SW 1271 (cell line): Measurements from ENCODE around the gene AMZ1.

ENCODE experiments used
- DNase-seq, 2 experiments: peaks; one replicate each; lab custom pipeline; 2025; lab: John Stamatoyannopoulos, UW

Gene AMZ1

GRCh38 chr7:2687881-2688318 lies at the start of gene AMZ1:
TSS of gene AMZ1 (plus strand) at chr7:2688202. CDS start at chr7:2700452, 12,250 bp downstream.
- no peak for DNase-seq

GRCh38 chr7:2638224-2638991 lies 49.6 kb upstream of the AMZ1 start:
- DNase-seq = no peak

GRCh38 chr7:2639181-2639681 lies 48.8 kb upstream of the AMZ1 start:
- no peak for DNase-seq

GRCh38 chr7:2639695-2640481 lies 48.1 kb upstream of the AMZ1 start:
- DNase-seq = no peak

- no peak for DNase-seq
These were observed 47.5 kb upstream of the AMZ1 start for GRCh38 chr7:2640482-2640830.

GRCh38 chr7:2640846-2641316 lies 47.1 kb upstream of the AMZ1 start:
- DNase-seq = peak in 1 of 2 experiments; percentile 21

- peak; percentile 30 to 81 for DNase-seq
These were observed 46.3 kb upstream of the AMZ1 start for GRCh38 chr7:2641406-2642393.

- no peak for DNase-seq
These were observed 44.4 kb upstream of the AMZ1 start for GRCh38 chr7:2643386-2644219.

GRCh38 chr7:2644220-2644561 lies 43.8 kb upstream of the AMZ1 start:
- no peak for DNase-seq

GRCh38 chr7:2644562-2645273 lies 43.3 kb upstream of the AMZ1 start:
- DNase-seq = no peak

- DNase-seq = peak in 1 of 2 experiments; percentile 29
These were observed 42.6 kb upstream of the AMZ1 start for GRCh38 chr7:2645274-2645868.

GRCh38 chr7:2646336-2646679 lies 41.7 kb upstream of the AMZ1 start:
- no peak for DNase-seq

GRCh38 chr7:2646680-2647571 lies 41.1 kb upstream of the AMZ1 start:
- no peak for DNase-seq

GRCh38 chr7:2647594-2648172 lies 40.3 kb upstream of the AMZ1 start:
- no peak for DNase-seq

- DNase-seq = no peak
These were observed 38.7 kb upstream of the AMZ1 start for GRCh38 chr7:2649139-2649838.

- no peak for DNase-seq
These were observed 38.0 kb upstream of the AMZ1 start for GRCh38 chr7:2649991-2650390.

- no peak for DNase-seq
These were observed 37.6 kb upstream of the AMZ1 start for GRCh38 chr7:2650451-2650850.

- DNase-seq = no peak
These were observed 36.7 kb upstream of the AMZ1 start for GRCh38 chr7:2651336-2651735.
